ENCODE data around the gene SNRK. TPM values are rescaled to one million over a fixed set of nuclear protein-coding genes. Genes with fewer than 3 reads are reported as not detected.

The SNRK gene
- polyA plus RNA-seq, 1 donor, result 55.5 TPM

DNA sequence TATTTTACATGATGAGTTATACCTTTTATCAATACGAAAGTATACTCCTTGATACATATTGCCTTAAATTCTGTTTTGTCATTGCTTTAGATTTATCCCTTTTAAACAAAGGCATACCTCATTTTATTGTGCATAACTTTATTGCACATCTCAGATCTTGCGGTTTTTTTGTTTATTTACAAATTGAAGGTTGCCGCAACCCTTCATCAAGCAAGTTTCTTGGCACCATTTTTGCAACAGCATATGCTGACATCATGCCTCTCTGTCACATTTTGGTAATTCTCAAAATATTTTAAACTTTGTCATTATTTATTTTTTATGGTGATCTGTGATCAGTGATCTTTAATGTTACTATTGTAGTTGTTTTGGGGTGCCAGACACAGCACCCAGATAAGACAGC is 20.9 kb downstream of the SNRK start:
- no peak for DNase-seq

DNA sequence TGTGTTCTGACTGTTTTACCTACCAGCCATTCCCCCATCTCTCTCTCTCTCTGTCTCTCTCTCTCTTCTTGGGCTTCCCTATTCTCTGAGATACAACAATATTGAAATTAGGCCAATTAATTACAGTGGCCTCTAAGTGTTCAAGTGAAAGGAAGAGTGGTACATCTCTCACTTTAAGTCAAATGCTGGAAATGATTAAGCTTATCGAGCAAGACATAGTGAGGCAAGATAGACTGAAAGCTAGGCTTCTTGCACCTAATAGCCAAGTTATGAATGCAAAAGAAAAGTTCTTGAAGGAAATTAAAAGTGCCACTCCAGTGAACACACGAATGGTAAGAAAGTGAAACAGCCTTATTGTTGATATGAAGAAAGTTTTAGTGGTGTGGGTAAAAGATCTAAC is 21.3 kb downstream of the SNRK start:
- no peak for DNase-seq

DNA sequence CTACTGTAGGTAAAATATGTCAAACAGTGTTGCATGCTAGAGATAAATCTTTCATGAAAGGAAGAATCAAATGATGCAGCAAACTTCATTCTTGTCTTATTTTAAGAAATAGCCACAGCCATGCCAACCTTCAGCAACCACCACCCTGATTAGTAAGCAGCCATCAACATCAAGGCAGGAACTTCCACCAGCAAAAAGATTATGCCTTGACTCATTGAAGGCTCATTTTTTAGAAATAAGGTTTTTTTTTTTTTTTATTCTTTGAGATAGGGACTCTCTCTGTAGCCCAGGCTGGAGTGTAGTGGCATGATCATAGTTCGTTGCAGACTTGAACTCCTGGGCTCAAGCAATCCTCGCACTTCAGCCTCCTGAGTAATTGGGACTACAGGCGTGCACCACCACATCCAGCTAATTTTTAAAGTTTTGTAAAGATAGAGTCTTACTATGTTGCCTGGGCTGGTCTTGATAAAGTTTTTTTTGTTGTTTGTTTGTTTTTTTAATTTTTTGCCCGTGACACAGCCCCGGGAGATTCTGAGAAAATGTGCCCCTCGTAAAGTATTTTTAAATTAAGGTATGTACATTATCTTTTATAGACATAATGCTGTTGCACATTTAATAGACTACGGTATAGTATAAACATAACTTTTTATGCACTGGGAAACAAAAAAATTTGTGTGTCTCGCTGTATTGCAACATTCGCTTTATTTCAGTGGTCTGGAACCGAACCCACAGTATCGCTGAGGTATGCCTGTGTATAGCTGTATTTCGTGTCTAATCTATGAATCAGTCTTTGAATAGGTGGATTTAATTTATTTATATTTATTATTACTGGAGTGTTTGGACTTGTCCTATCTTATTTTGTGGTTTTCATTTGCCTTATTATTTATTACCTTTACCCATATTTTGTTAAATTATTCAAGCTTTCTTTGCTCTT is 23.3 kb downstream of the SNRK start:
- DNase-seq, result no peak

DNA sequence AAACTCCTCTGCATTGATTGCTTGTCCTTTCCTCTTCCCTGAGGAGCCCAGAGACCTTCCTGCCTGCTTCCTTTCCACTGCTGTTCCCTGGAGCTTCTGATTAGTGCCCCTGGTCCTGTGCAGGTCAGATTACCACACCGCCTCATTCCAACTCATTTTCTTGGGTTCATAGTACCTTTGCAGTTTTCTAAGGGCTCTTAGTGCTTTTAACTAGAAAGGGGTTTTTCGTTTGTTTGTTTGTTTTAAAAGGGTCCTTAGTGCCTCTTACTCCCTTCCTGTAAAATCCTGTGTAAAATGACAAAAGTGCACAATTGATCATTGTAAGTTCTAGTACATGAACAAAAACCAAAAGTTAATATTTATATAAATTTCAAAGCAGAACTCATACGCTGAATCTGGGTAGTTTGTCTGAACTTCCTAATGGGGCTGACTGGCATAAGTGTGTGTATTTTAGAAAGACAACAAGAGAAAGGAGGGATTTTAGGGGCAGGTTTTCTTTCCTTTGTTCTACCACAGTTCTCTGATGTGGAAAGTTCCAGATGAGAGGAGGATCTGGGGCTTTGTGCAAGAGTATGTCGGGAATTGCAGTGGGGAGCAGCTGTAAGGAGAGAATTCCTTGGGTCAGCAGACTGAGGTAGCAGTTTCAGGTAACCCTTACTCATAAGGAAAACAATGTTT is 30.6 kb downstream of the SNRK start:
- no peak for DNase-seq

DNA sequence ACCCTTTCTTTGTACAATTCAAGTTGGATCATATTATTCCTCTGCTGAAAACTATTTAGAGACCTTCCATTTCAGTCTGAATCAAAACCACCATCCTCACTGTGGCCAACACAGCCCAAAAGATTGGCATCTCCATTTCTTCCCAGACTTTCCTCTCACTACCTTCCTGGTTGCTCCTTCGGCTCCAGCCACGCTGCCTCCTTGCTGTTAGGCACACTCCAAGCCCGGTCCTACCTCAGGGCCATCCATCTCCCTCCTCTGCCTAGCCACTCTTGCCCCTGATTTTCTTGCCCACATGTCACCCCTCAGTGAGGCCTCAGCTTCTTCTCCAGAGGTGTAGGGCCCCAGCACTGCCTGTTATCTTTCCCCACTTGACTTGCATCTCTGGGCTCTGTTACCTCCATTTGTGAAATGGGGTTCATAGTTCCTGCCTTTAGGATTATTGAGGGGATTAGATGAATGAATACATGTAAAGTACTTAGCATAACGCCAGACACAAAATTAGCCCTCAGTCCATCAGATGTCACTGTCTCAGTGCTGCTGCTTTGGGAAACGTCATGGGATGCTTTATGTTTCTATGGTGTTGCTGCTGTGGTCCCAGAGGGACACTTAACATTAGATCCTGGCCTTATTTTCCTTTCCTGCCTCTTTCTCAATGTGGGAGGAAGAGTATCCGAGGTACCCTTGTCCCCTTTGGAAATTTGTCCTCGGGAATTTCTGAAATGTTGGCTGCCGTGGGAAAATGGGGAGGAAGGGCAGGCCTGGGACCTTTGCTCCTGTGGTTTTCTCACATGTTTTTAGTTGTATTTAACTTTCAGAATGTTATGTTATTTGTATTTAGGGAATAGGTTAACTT is 31.3 kb downstream of the SNRK start:
- DNase-seq, result peak; percentile 26

DNA sequence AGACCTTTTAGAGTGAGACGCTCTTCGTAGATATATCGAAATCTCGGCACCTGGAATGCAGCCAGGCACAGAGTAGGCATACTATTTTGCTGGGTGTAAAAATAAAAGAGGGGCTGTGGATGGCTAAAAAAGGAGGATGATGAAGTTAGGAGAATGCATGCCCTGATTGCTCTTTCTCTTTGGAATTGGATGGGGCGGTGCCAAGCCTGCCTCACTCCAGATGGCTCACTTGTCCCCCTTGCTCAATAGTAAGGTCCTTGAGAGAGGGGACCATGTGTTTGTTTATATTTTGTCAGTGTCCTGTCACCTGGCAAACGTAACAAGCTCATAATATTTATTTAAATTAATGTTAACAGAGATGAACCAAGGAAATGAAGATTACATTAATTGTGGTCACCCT is 33.0 kb downstream of the SNRK start:
- DNase-seq, result no peak

DNA sequence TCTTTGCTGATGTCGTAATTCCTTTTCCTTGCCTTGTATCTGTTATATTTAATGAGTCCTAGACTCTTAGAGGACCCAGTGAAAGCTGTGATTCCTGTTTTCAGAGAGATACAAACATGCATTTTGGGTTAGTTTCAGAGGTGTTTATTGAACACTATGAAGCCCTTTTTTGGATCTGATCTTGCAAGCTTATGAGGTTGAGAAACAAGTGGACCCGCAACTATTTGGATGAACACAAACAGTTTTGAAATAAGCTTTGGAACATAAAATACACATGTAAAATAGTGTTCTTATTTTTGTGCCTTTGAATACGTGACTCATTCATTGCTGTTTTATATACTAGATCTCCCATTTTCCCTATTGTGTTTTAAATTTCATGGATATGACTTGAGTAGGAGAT is 33.5 kb downstream of the SNRK start:
- no peak for DNase-seq

DNA sequence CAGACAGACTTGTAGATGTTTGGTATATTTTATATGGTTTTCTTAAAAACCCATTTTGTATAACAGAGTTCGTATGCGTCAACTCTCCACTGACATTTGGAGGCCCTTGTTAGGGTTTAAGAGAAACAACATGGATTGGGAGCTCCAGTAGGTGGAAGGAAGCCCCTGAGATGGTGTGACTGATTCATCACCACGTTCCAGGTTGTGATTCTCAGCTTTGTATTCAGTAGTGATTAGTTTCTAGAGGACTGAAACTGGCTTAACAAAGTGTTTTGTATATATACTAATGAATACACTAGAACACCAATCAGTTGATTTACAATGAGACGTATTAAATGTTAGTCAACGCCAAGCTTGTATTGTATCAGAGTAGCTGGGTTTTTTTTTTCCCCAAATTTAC is 33.9 kb downstream of the SNRK start:
- DNase-seq, result no peak

DNA sequence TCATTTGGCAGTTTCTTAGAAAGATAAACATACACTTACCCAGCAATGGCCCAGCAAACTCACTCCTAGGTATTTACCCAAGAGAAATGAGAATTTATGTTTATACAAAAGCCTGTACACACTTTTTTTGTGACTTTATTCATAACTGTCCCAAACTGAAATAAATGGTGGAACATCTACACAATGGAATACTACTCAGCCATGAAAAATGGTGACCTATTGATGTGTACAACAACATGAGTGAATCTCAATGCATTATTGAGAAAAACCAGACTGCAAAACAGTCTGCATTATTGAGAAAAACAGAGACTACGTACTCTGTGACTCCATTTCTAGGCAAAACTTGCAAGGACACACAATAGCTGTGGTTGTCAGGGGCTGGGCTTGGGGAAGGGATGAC is 37.2 kb downstream of the SNRK start:
- DNase-seq, result no peak

DNA sequence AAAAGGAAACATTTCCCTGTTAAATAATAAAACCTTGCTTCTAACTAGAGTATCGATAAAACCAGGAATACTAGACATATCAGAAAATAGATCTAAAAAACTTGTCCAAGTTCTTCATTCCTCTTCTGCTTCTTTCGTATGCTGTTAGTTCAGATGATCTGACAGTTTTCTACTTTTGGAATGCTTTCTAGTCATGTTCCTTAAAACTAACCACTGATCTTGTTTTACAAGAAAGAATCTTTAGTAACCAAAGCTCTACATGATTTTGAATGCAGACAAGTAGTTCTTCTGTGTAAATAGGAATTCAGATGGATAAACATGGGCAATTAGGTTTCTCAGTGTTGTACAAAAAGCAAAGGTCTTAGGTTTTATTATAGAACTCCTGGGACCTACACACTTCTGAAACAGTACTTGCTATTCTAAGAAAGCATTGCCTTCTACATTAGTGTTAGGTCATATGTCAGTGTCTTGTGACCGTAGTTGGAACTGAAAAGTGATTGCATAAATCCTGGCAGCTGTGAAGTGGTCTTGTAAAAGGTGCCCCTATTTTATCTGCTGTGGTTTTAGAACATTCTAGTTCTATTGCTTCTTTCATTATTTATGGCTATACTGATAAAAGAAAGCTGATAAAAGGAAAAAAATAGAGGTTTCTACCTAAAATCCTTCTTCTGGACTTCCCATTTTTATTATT is 40.7 kb downstream of the SNRK start:
- DNase-seq, result no peak

DNA sequence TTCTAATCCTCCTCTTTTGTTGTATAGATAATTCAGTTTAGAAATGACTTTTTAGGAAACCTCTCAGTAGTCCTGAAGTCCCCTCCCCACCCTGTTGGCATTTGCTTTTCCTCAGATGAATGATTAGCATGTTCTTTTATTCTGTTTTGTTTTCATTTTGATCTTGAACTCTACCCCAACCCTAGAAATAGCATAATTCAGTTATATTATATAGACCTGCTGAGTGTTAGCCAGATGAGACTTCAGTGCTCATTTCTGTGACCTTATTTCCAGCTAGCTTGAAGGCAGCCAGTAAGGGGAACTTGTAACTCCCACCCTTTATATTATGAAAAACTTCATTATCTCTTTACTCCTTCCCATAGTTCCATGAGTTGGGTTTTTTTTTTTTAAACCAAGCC is 41.2 kb downstream of the SNRK start:
- no peak for DNase-seq

DNA sequence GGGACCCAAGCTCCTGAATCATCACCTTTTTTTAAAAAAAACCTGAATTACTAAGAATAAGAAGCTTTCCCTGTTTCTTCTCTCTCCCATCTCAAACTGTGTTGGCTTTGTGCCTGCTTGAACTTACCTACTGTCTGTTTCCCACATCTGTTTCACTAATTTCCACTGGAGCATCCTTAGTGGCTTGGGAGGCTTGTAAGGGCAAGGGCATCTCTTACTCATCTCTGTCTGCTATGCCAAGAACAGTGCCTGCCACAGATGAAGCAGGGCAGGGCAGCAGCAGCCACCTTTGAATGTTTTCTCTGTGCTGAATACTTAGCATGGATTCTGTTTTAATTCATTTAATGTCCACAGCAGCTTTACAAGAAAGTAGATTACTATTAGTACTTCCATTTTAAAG is 42.3 kb downstream of the SNRK start:
- DNase-seq, result no peak

DNA sequence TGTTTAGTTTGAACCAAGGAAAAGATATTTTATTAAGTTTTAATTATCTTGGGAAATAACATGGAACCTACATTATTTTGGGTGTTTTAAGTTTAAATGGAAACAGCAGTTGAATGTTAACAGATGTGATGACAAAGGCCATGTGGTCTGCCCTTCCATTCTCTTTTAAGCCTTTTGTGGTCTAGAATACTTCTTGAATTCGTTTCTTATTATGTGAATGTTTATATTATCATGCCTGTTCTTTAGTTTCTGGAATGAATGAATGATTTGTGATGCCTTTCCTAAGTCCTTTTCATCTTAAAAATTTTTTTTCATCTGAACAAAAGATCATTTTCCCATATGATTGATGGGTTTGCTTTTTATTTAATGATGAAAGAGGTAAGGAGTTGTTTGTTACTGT is 44.6 kb downstream of the SNRK start:
- DNase-seq, result no peak

DNA sequence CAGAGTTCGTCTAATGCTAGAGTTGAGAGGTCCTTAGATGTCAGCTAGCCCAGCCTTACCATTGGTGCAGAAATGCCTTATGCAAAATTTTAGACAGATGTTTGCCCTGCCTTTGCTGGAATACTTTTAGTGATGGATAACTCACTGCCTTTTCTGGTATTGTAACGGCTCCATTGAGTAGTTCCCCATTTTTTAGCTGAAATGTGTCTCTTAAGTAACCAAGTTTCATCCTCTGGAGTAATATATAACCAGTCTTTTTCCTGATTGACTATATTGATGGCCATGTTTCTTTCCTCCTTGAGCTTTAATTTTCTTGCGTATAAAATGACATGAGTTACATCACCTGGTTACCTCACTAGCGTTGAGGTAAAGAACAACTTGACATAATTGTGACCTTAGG is 45.0 kb downstream of the SNRK start:
- no peak for DNase-seq

DNA sequence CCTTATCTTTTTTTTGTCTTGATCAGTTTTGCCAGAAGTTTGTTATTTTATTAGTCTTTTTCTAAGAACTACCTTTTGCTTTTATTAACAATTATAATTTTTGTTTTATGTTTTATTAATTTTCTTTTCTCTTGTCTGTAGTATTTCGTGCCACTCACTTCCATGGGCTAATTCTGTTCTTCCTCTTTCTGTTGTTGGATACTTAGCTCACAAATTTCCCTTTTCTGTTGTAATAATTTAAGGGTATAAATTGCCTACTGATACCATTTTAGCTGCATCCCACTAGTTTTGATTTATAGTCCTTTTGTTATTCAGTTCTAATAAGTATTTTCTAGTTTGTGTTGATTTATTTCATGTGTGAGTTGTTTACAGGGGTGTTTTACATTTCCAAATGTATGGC is 48.6 kb downstream of the SNRK start:
- DNase-seq, result no peak

DNA sequence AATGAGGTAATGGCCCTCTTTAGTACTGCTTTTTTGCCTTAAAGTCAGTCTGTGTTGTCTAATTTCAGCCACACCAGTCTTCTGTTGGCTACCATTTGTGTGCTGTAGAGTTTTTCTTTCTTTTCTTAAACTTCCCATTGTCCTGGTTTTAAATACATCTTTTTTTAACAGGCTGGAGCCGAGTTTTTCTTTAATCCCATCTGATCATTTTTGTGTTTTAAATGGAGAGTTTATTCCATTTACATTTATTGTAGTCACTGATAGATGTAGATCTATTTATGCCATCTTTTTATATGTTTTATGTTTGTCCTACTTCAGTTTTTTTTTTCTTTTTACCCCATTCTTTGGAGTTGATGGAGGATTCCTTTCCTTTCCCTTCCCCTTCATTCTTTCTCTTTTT is 49.5 kb downstream of the SNRK start:
- DNase-seq, result no peak

DNA sequence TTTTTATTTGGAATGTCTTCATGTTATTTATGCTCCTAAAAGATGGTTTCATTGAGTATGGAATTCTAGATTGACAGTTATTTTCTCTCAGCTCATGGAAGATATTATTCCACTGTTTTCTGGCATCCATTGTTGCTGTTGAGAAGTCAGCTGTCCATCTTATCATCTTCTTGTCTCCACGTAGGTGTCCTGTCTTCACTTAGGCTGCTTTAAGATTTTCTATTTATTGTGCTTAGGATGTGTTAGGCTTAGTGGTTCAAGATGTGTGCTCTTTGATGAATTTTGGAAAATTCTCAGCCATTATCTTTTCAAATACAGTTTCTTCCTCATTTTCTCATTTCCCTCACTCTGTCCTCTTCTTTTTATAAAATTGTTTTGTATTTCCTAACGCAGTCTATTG is 52.0 kb downstream of the SNRK start:
- no peak for DNase-seq

DNA sequence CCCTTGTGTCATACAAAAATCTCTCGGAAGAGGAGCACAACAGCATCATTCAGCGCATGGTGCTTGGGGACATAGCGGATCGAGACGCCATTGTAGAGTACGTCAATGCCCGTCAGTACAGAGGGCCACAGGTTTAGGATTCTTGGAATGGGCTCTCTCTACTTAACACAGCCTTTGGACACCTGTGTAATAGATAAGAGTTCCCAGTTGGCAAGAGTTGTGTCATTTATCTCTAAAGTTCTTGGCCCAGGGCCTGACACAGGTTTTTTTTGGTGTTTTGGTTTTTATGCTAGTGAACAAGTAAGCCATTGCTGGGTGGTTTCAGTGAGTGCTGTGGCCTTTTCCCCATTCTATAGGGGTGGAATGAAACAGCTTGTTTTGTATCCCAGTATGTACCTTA is 54.1 kb downstream of the SNRK start:
- no peak for DNase-seq

DNA sequence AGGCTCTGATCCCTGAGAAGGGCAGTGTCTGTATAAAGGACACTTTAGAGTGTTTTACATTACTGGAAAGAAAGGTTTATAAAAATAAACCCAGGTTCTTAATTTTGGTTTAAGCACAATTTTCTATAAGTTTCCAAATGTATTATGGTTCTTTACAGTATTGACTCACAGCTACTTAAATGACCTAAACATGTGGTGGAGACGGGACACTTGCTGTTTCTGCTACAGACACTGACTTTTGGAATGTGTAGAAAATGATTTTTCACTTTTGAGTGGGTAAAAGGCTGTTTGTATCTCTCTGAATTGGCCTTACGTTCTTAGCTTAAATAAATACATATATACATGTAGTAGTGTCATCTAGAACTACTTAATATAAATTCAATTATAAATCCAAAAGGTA is 55.4 kb downstream of the SNRK start:
- no peak for DNase-seq

DNA sequence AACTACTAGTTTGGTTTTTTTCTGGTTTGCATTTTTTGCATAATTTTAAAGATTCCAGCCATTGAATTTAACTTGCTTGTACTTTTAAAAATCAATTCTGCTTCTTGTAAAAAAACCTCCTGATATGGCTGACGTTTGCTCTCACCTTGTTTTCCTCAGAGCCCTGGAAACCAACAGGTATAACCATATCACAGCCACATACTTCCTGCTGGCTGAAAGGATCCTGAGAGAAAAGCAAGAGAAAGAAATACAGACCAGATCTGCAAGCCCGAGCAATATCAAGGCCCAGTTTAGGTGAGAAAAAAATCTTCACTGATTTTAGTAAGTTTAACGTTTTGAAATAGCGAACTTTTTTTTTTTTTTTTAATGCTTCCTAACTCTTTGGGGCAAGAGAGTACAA is 56.8 kb downstream of the SNRK start:
- DNase-seq, result no peak

DNA sequence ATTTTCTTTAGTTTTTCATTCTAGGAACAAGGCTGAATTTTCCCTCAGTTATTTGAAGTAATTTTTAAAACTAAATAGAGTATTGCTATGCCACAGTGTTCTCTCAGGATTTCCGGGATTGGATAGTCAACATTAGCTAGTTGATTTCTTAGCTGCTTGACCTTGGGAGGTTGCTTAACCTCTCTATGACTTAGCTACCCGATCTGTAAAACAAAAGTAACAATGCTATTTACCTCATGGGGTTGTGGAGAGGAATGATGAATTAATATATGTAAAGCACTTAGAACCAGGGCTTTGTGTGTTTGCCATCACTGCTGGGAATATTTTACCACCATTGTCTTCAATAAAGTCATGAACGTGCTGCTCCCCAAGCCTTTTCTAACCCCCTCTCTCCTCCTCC is 57.5 kb downstream of the SNRK start:
- no peak for DNase-seq

DNA sequence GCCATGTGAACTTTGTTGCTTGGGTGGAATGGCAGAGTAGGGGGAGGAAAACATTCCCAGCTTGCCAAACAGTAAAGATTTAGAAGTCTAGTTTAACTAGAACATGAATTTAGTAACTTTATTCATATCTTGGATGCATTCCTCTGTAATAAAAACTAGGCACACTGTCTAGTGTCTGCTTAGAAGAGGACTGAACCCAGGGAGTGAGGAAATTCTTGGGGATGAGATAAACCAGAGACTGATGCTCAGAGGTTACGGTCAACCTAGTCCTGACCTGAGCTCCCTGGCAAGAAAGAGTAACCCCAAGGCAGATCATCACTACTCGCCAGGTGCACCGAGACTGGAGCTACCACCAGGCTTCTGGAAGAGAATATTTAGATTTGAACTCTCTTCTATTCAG is 58.2 kb downstream of the SNRK start:
- DNase-seq, result no peak

Data from left kidney (tissue), 2 donors.